ENCODE data around the gene PBX4.

DNA sequence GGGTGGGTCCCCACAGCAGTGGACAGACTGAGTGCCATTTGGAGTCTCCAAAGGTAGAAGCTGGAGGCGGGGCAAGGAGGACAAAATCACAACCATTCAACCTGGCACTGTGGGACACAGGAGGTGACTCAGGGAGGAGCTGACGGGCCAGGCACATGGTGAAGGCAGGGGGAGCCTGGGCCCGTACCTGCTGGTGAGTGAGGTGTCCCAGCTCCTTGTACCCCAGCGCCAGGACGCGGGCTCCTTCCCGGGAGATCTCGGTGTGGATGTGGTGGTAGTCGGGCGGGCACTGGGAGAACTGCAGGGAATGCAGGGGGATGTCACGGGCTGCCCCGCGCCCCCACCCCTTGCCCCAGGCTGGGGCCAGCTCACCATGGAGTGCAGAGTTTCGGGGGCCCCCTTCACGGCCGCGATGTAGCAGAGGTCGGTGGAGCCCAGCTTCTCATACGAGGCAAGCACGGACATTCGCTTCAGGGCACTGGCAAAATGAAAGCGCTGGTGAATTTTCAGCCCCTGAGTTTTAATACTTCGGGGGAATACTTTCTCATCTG is 35.2 kb upstream of the PBX4 start:
- no peak for TF ChIP-seq YY1 (IDR thresholded peaks at IDR 0.05; ENCODE audit: insufficient read depth, insufficient read length)
- no peak for TF ChIP-seq SUZ12 (IDR thresholded peaks at IDR 0.05; ENCODE audit: extremely low read depth, insufficient read depth, insufficient read length)
- TF ChIP-seq ZNF274 (IDR thresholded peaks at IDR 0.05; ENCODE audit: low read depth, low read length) = no peak

All from NT2/D1 (cell line).